Neutrophil (primary cell): ENCODE data around the gene GRK1.

Experiments
- H3K27ac ChIP-seq: fragments of 200-600 bp; sonication (generic); 2 replicates; pipeline ENCODE4 v1.5.1; 2016; ENCODE audit warnings: mild to moderate bottlenecking, moderate library complexity
- H3K27me3 ChIP-seq: fragments of 200-600 bp; sonication (generic); 2 replicates; pipeline ENCODE4 v1.6.0; 2016; ENCODE audit warnings: mild to moderate bottlenecking
- H3K36me3 ChIP-seq: fragments of 200-600 bp; sonication (generic); 2 replicates; pipeline ENCODE4 v1.5.1; 2017
- H3K4me1 ChIP-seq, 2 experiments: fragments of 200-600 bp in 1 of 2; sonication (generic) in 1 of 2; 1 replicate in 1 of 2; 2 replicates in 1 of 2; pipeline versions ENCODE4 v1.5.1 to v1.6.1; 2013 to 2016; ENCODE audit warnings: low read depth in 1 of 2, low read length in 1 of 2, mild to moderate bottlenecking in 1 of 2, moderate library complexity in 1 of 2; ENCODE audit not compliant: control insufficient read depth in 1 of 2, insufficient read depth in 1 of 2
- H3K4me3 ChIP-seq, 2 experiments: fragments of 200-600 bp in 1 of 2; sonication (generic) in 1 of 2; 1 replicate in 1 of 2; 2 replicates in 1 of 2; pipeline ENCODE4 v1.5.1; 2013 to 2016; ENCODE audit warnings: low read depth in 1 of 2, low read length in 1 of 2, mild to moderate bottlenecking in 1 of 2, moderate library complexity in 1 of 2
- H3K9me3 ChIP-seq: fragments of 200-600 bp; sonication (generic); 2 replicates; pipeline ENCODE4 v1.5.1; 2016
- CTCF ChIP-seq: fragments of 200-600 bp; sonication (generic); IDR thresholded peaks from 2 replicates; pipeline ENCODE4 v1.5.1; 2016; ENCODE audit warnings: antibody characterized with exemption

The GRK1 gene

GRCh38 chr13:113649212-113649611 lies 17.8 kb upstream of the GRK1 start:
- no peak overlapping the region for H3K4me3 ChIP-seq
- H3K9me3 ChIP-seq: no peaks in the 10 kb centered on the region
- H3K4me1 ChIP-seq: no peaks in the 10 kb centered on the region
- TF ChIP-seq CTCF: no peak
- H3K27me3 ChIP-seq: peaks cover 17% of the 10 kb centered on the region
- no peaks in the 10 kb centered on the region for H3K36me3 ChIP-seq
- no peak overlapping the region for H3K27ac ChIP-seq

- H3K9me3 ChIP-seq: no peaks in the 10 kb centered on the region
- H3K36me3 ChIP-seq: no peaks in the 10 kb centered on the region
- no peaks in the 10 kb centered on the region for H3K4me1 ChIP-seq
- H3K27me3 ChIP-seq: peaks cover 22% of the 10 kb centered on the region
- no peak overlapping the region for H3K27ac ChIP-seq
- no peak overlapping the region for H3K4me3 ChIP-seq
- TF ChIP-seq CTCF: no peak
These were observed 16.7 kb upstream of the GRK1 start for GRCh38 chr13:113650275-113650674.

GRCh38 chr13:113650731-113651148 lies 16.3 kb upstream of the GRK1 start:
- H3K9me3 ChIP-seq: no peaks in the 10 kb centered on the region
- TF ChIP-seq CTCF: no peak
- H3K4me1 ChIP-seq: no peaks in the 10 kb centered on the region
- H3K36me3 ChIP-seq: no peaks in the 10 kb centered on the region
- H3K27ac ChIP-seq: no peak overlapping the region
- no peak overlapping the region for H3K4me3 ChIP-seq
- peaks cover 22% of the 10 kb centered on the region for H3K27me3 ChIP-seq

GRCh38 chr13:113651511-113652403 lies 15.3 kb upstream of the GRK1 start:
- no peak overlapping the region for H3K27ac ChIP-seq
- peaks cover 17% of the 10 kb centered on the region for H3K27me3 ChIP-seq
- H3K4me1 ChIP-seq: no peaks in the 10 kb centered on the region
- no peaks in the 10 kb centered on the region for H3K9me3 ChIP-seq
- H3K4me3 ChIP-seq: no peak overlapping the region
- TF ChIP-seq CTCF: no peak
- H3K36me3 ChIP-seq: no peaks in the 10 kb centered on the region

GRCh38 chr13:113652404-113653263 lies 14.4 kb upstream of the GRK1 start:
- Histone ChIP-seq H3K4me3 (no peak overlapping the region), H3K36me3 (no peaks in the 10 kb centered on the region), H3K4me1 (no peaks in the 10 kb centered on the region), H3K9me3 (no peaks in the 10 kb centered on the region), H3K27ac (no peak overlapping the region), H3K27me3 (peaks cover 13% of the 10 kb centered on the region)
- TF ChIP-seq CTCF: no peak
